NB4 (cell line): ENCODE data around the gene REEP3.

Experiments used
- DNase-seq: peaks from one replicate; pipeline ENCODE4 v3.0.0; 2010; ENCODE audit warnings: low read depth
- H3K4me3 ChIP-seq: one replicate; pipeline ENCODE4 v1.5.1; 2011; ENCODE audit warnings: mild to moderate bottlenecking, low read depth, low read length, moderate library complexity
- MYC ChIP-seq: IDR thresholded peaks from 2 replicates; pipeline ENCODE4 v1.6.1; 2011; ENCODE audit warnings: low read depth, low read length
- POLR2A ChIP-seq: IDR thresholded peaks from 2 replicates; pipeline ENCODE4 v1.6.1; 2011; ENCODE audit warnings: mild to moderate bottlenecking; ENCODE audit not compliant: insufficient read length; ENCODE audit errors: extremely low read depth
- TF ChIP-seq, protein P1 (sequence below): IDR thresholded peaks from one replicate; pipeline ENCODE4 v1.5.1; 2012; ENCODE audit warnings: low read depth, low read length
- TF ChIP-seq, protein P2 (sequence below): IDR thresholded peaks from 2 replicates; pipeline ENCODE4 v1.6.1; 2011; ENCODE audit warnings: low read depth, low read length

The REEP3 gene

GRCh38 chr10:63618552-63618951 is 97.4 kb downstream of the REEP3 start:
- no peak overlapping the region for H3K4me3 ChIP-seq
- TF ChIP-seq, protein P1, sequence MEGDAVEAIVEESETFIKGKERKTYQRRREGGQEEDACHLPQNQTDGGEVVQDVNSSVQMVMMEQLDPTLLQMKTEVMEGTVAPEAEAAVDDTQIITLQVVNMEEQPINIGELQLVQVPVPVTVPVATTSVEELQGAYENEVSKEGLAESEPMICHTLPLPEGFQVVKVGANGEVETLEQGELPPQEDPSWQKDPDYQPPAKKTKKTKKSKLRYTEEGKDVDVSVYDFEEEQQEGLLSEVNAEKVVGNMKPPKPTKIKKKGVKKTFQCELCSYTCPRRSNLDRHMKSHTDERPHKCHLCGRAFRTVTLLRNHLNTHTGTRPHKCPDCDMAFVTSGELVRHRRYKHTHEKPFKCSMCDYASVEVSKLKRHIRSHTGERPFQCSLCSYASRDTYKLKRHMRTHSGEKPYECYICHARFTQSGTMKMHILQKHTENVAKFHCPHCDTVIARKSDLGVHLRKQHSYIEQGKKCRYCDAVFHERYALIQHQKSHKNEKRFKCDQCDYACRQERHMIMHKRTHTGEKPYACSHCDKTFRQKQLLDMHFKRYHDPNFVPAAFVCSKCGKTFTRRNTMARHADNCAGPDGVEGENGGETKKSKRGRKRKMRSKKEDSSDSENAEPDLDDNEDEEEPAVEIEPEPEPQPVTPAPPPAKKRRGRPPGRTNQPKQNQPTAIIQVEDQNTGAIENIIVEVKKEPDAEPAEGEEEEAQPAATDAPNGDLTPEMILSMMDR, result no peak
- no peak for TF ChIP-seq MYC
- TF ChIP-seq, protein P2, sequence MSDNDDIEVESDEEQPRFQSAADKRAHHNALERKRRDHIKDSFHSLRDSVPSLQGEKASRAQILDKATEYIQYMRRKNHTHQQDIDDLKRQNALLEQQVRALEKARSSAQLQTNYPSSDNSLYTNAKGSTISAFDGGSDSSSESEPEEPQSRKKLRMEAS, result no peak
- no peak for TF ChIP-seq POLR2A
- DNase-seq, result no peak

GRCh38 chr10:63619426-63619825 is 98.2 kb downstream of the REEP3 start:
- TF ChIP-seq, protein P2, result no peak
- TF ChIP-seq POLR2A (no peak), MYC (no peak)
- TF ChIP-seq, protein P1, result no peak
- no peak overlapping the region for H3K4me3 ChIP-seq
- DNase-seq, result no peak

- no peak for DNase-seq
These were observed 100.9 kb downstream of the REEP3 start for GRCh38 chr10:63622097-63622496.

DNA sequence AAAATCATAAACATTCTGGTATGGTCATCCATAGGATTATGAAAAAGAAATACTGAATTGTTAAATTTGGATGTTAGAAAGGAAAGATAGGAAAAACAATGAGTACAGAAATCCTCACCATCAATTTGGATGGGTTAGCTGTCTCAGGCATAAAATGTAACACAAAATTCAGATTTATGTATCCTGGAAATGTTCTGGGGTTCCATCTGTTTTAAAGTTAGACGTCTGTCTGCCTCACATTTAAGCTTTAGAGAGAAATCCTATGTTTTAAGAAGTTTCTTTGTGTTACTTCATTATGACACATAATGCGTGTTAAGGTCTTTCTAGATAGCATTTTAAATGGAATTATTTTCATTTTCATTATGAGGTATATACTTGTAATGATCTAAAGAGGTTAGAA is 103.5 kb downstream of the REEP3 start:
- no peak overlapping the region for H3K4me3 ChIP-seq
- DNase-seq, result no peak
- TF ChIP-seq, protein P1, result no peak
- no peak for TF ChIP-seq POLR2A
- TF ChIP-seq MYC, result no peak
- TF ChIP-seq, protein P2, result no peak

More at GRCh38 chr10:63622097-63622496, 100.9 kb downstream of the REEP3 start:
- no peak overlapping the region for H3K4me3 ChIP-seq
- TF ChIP-seq MYC, result no peak
- no peak for TF ChIP-seq POLR2A
- TF ChIP-seq, protein P1, result no peak
- TF ChIP-seq, protein P2, result no peak

DNA sequence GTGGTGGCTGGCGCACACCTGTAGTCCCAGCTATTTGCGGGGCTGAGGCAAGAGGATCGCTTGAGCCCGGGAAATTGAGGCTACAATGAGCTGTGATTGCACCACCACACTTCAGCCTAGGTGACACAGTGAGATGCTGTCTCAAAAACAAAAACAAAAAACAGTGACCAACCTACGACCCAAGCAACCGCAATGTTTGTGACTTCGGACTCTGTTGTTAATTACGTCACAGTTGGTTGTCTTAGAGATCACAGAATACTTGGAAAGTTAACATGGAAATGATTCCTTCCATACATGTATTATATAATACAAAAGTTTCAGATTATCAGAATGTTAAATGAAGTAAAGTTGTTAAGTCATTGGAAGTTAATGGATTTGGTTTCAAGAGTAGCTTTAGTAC is 106.2 kb downstream of the REEP3 start:
- peak; percentile 27 for DNase-seq
- TF ChIP-seq, protein P2, result no peak
- TF ChIP-seq MYC, result no peak
- TF ChIP-seq, protein P1, result no peak
- TF ChIP-seq POLR2A, result no peak
- H3K4me3 ChIP-seq, result no peak overlapping the region

- TF ChIP-seq, protein P2, result no peak
- no peak for TF ChIP-seq POLR2A
- TF ChIP-seq MYC, result no peak
- DNase-seq, result peak; percentile 55
- H3K4me3 ChIP-seq, result peak overlapping the region; percentile 77
These were observed 106.7 kb downstream of the REEP3 start for GRCh38 chr10:63627881-63628296.
